GM10248 (cell line): ENCODE data around the gene VIM.
"Not testable (repeated sequence)": the region's sequence is repeated elsewhere in the genome, so short reads cannot be mapped to it uniquely, and the experiment has no call there.

Experiments used
- CTCF ChIA-PET: fragments of 300-600 bp; sonication (Branson Sonifier 250); formaldehyde crosslinking; extraction: SDS; loops from one replicate; lab custom pipeline; 2021; ENCODE audit warnings: antibody characterized with exemption; lab: Yijun Ruan, JAX
- POLR2A ChIA-PET: fragments of 350-650 bp; sonication (Branson Sonifier 250); formaldehyde crosslinking; extraction: SDS; loops from one replicate; lab custom pipeline; 2020; ENCODE audit warnings: antibody characterized with exemption; lab: Yijun Ruan, JAX
- DNase-seq: peaks from one replicate; pipeline ENCODE4 v3.0.0; 2012; ENCODE audit errors: extremely low spot score
- CTCF ChIP-seq: IDR thresholded peaks from 2 replicates; pipeline ENCODE4 v1.5.1; 2012; ENCODE audit warnings: mild to moderate bottlenecking, low read depth; ENCODE audit errors: extremely low read depth, missing control alignments, control extremely low read depth

Gene VIM

GRCh38 chr10:17256051-17256450, 28.0 kb downstream of the VIM start:
- ChIA-PET POLR2A (no interaction called here), CTCF (interaction anchor here (1.0 to 1.9 kb wide), 10 partner anchors 11 to 443 kb away, joined by 3 to 16 read pairs (median 5); no protein-coding TSS in a partner anchor)
- TF ChIP-seq CTCF, result no peak
- DNase-seq, result no peak

- POLR2A ChIA-PET, result no interaction called here
- no peak for TF ChIP-seq CTCF
- CTCF ChIA-PET, result interaction anchor here (0.7 to 1.9 kb wide), 18 partner anchors 9 to 1354 kb away, joined by 3 to 16 read pairs (median 5); no protein-coding TSS in a partner anchor
- no peak for DNase-seq
These were observed 28.6 kb downstream of the VIM start for GRCh38 chr10:17256627-17257026.

- POLR2A ChIA-PET, result no interaction called here
- TF ChIP-seq CTCF, result peak; percentile 64
- CTCF ChIA-PET, result interaction anchor here (0.9 to 2.3 kb wide), 18 partner anchors 9 to 445 kb away, joined by 3 to 16 read pairs (median 6); no protein-coding TSS in a partner anchor
- peak; percentile 45 for DNase-seq
These were observed 29.7 kb downstream of the VIM start for GRCh38 chr10:17257466-17258321.

GRCh38 chr10:17262502-17262901, 34.5 kb downstream of the VIM start:
- ChIA-PET CTCF (no interaction called here), POLR2A (no interaction called here)
- no peak for TF ChIP-seq CTCF
- DNase-seq, result no peak

GRCh38 chr10:17263580-17263979, 35.5 kb downstream of the VIM start:
- DNase-seq, result no peak
- no peak for TF ChIP-seq CTCF
- ChIA-PET POLR2A (no interaction called here), CTCF (no interaction called here)

- ChIA-PET POLR2A (no interaction called here), CTCF (no interaction called here)
- TF ChIP-seq CTCF, result no peak
- DNase-seq, result no peak
These were observed 37.4 kb downstream of the VIM start for GRCh38 chr10:17265468-17265867.

- CTCF ChIA-PET, result interaction anchor here (1.2 to 2.2 kb wide), 3 partner anchors 8 to 11 kb away, joined by 4 to 14 read pairs (median 6); no protein-coding TSS in a partner anchor
- POLR2A ChIA-PET, DNase-seq: not testable (repeated sequence)
These were observed 38.5 kb downstream of the VIM start for GRCh38 chr10:17266549-17266948.
